CD4-positive, alpha-beta T cell treated with Interleukin-1 beta for 1 hour (primary cell): ENCODE data around the gene HNRNPA2B1.
"Not testable (repeated sequence)": the region's sequence is repeated elsewhere in the genome, so short reads cannot be mapped to it uniquely, and the experiment has no call there.

Experiments
- DNase-seq, 2 donors: peaks; one replicate each; pipeline ENCODE4 v3.0.0-alpha.2; 2020 to 2022

The HNRNPA2B1 gene

GRCh38 chr7:26184281-26185101 is 16.1 kb downstream of the HNRNPA2B1 start:
- DNase-seq, result peak in 1 of 2 donors; percentile 50

- DNase-seq, result peak in 1 of 2 donors; percentile 39
Measured at GRCh38 chr7:26183545-26184280, 16.8 kb downstream of the HNRNPA2B1 start.

- peak in 1 of 2 donors; percentile 43 for DNase-seq
Measured at GRCh38 chr7:26182706-26183105, 17.8 kb downstream of the HNRNPA2B1 start.

- peak in 1 of 2 donors; percentile 38 for DNase-seq
Measured at GRCh38 chr7:26182283-26182682, 18.3 kb downstream of the HNRNPA2B1 start.

- DNase-seq, result no peak
Measured at GRCh38 chr7:26181474-26182227, 18.9 kb downstream of the HNRNPA2B1 start.

GRCh38 chr7:26180792-26181198 is 19.8 kb downstream of the HNRNPA2B1 start:
- DNase-seq, result no peak

GRCh38 chr7:26179826-26180497 is 20.6 kb downstream of the HNRNPA2B1 start:
- peak in 1 of 2 donors; percentile 21 for DNase-seq

- peak in 1 of 2 donors; percentile 20 for DNase-seq
Measured at GRCh38 chr7:26179422-26179821, 21.1 kb downstream of the HNRNPA2B1 start.

- peak in 1 of 2 donors; percentile 22 for DNase-seq
Measured at GRCh38 chr7:26178272-26178960, 22.1 kb downstream of the HNRNPA2B1 start.

- not testable (repeated sequence) for DNase-seq
Measured at GRCh38 chr7:26177269-26177668, 23.3 kb downstream of the HNRNPA2B1 start.

- DNase-seq, result not testable (repeated sequence)
Measured at GRCh38 chr7:26176696-26177095, 23.9 kb downstream of the HNRNPA2B1 start.

GRCh38 chr7:26175903-26176302 is 24.6 kb downstream of the HNRNPA2B1 start:
- DNase-seq, result not testable (repeated sequence)

GRCh38 chr7:26172048-26172447 is 28.5 kb downstream of the HNRNPA2B1 start:
- DNase-seq, result no peak

GRCh38 chr7:26171601-26172000 is 28.9 kb downstream of the HNRNPA2B1 start:
- DNase-seq, result no peak

- DNase-seq, result no peak
Measured at GRCh38 chr7:26170663-26171062, 29.9 kb downstream of the HNRNPA2B1 start.

- DNase-seq, result no peak
Measured at GRCh38 chr7:26169271-26169670, 31.3 kb downstream of the HNRNPA2B1 start.

GRCh38 chr7:26168458-26169023 is 32.0 kb downstream of the HNRNPA2B1 start:
- DNase-seq, result no peak

GRCh38 chr7:26167303-26167934 is 33.1 kb downstream of the HNRNPA2B1 start:
- DNase-seq, result peak; percentile 36 to 63

GRCh38 chr7:26166684-26167266 is 33.8 kb downstream of the HNRNPA2B1 start:
- no peak for DNase-seq

- no peak for DNase-seq
Measured at GRCh38 chr7:26165950-26166683, 34.4 kb downstream of the HNRNPA2B1 start.
